ENCODE results near the gene METTL4.

GRCh38 chr18:2515171-2515787, 56.0 kb downstream of the METTL4 start:
- TF ChIP-seq ARNTL (CRISPR knock-in tag; IDR thresholded peaks at IDR 0.05; ENCODE audit: borderline replicate concordance, low read depth) (no peak), TOX (CRISPR knock-in tag; IDR thresholded peaks at IDR 0.05; ENCODE audit: borderline replicate concordance) (0 out of 2 replicates have a peak, but pooled peaks have one; percentile 62), SNAI2 (CRISPR knock-in tag; IDR thresholded peaks at IDR 0.05) (no peak), POU6F1 (CRISPR knock-in tag; IDR thresholded peaks at IDR 0.05; ENCODE audit: borderline replicate concordance, low read depth) (no peak), ZC3H10 (CRISPR knock-in tag; IDR thresholded peaks at IDR 0.05) (no peak), TSHZ2 (CRISPR knock-in tag; IDR thresholded peaks at IDR 0.05) (no peak), RARB (CRISPR knock-in tag; IDR thresholded peaks at IDR 0.05) (no peak), TCF4 (CRISPR knock-in tag; IDR thresholded peaks at IDR 0.05; ENCODE audit: borderline replicate concordance) (no peak), BACH2 (CRISPR knock-in tag; IDR thresholded peaks at IDR 0.05; ENCODE audit: borderline replicate concordance) (no peak), ZFP3 (CRISPR knock-in tag; IDR thresholded peaks at IDR 0.05) (no peak), ZNF565 (CRISPR knock-in tag; conservative IDR thresholded peaks at IDR 0.05; ENCODE audit: low read depth) (no peak)
